Testis (tissue), 2 donors: Measurements from ENCODE around the gene DPP9.

Experiments
- CTCF ChIP-seq, 3 experiments: fragments of 450-650 bp in 2 of 3; fragments of 200-600 bp in 1 of 3; sonication (generic) in 1 of 3; IDR thresholded peaks; one replicate each; pipeline ENCODE4 v1.5.1; 2016 to 2019; ENCODE audit warnings: antibody characterized with exemption in 3 of 3, mild to moderate bottlenecking in 2 of 3, moderate library complexity in 1 of 3
- POLR2A ChIP-seq: fragments of 450-650 bp; IDR thresholded peaks from one replicate; pipeline ENCODE4 v1.6.1; 2017; ENCODE audit warnings: antibody characterized with exemption, mild to moderate bottlenecking, moderate library complexity

GRCh38 chr19:4713384-4713951 lies 10.2 kb downstream of the DPP9 start:
- TF ChIP-seq CTCF (IDR thresholded peaks at IDR 0.05) (no peak), POLR2A (no peak)
